Gastrocnemius medialis (tissue), 4 donors: ENCODE results near the gene SRGAP1.

Source experiments
- CTCF ChIP-seq, 5 experiments: fragments of 450-650 bp in 3 of 5; fragments of 200-600 bp in 2 of 5; sonication (generic) in 2 of 5; IDR thresholded peaks in 4 of 5; conservative IDR thresholded peaks in 1 of 5; 1 replicate in 4 of 5; 2 replicates in 1 of 5; pipeline ENCODE4 v1.5.1; 2016 to 2019; ENCODE audit warnings: antibody characterized with exemption in 5 of 5, mild to moderate bottlenecking in 3 of 5, moderate library complexity in 3 of 5
- POLR2A ChIP-seq, 2 donors: fragments of 450-650 bp; IDR thresholded peaks; one replicate each; pipeline ENCODE4 v1.6.1; 2017; ENCODE audit warnings: antibody characterized with exemption in 2 of 2, mild to moderate bottlenecking in 2 of 2, moderate library complexity in 2 of 2

- TF ChIP-seq CTCF (IDR thresholded peaks at IDR 0.05 in 4 of 5, conservative IDR thresholded peaks at IDR 0.05 in 1 of 5) (no peak), POLR2A (IDR thresholded peaks at IDR 0.05) (no peak)
Observed at GRCh38 chr12:63815482-63815852, 29.0 kb upstream of the SRGAP1 start.
